Measurements from ENCODE around the gene FBLN1. TPM values are rescaled to one million over a fixed set of nuclear protein-coding genes. Genes with fewer than 3 reads are reported as not detected.
"Not testable (repeated sequence)": the region's sequence is repeated elsewhere in the genome, so short reads cannot be mapped to it uniquely, and the experiment has no call there.

Gene FBLN1
- total and polyA plus RNA-seq, 2 donors (not counting 1 experiment from before 2014, with no cell fraction given): not detected

DNA sequence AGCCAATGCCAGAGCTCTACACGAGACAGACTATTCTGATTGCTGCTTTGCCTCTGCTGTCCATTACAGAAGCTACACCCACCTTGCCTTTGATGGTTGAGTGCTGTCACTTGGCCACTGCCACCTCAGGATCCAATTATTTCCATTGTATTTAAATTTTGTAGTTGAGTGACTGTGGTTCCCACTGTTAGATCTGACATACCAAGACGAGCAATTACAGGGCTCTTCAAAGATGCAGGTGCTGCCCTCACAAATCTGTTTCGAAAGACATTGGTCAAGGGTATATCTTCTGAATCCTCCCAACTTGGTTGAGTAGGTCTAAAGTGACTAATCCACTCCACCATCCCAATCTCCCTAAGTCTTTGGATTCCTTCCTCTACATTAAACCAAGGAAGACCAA, 57.4 kb downstream of the FBLN1 start:
- H3K36me3 ChIP-seq (replicated peaks in 1 of 2; ENCODE audit: control extremely low read depth in 1 of 2, control insufficient read depth in 1 of 2, extremely low read depth in 1 of 2, insufficient read depth in 2 of 2, low read length in 1 of 2); H3K27ac ChIP-seq (ENCODE audit: low read length in 2 of 2); H2AFZ ChIP-seq (ENCODE audit: insufficient read depth, low read depth, low read length, poor library complexity, severe bottlenecking); H3K4me3 Mint-ChIP-seq; H3K4me1 ChIP-seq (ENCODE audit: control insufficient read depth in 2 of 2, insufficient read depth in 2 of 2, low read length in 2 of 2); H3K27me3 ChIP-seq (replicated peaks in 1 of 4; ENCODE audit: control extremely low read depth in 1 of 4, control insufficient read depth in 3 of 4, insufficient read depth in 4 of 4, low read length in 3 of 4); intact Hi-C loops (cut with micrococcal nuclease); H3K4me2 ChIP-seq (replicated peaks; ENCODE audit: low read depth, low read length, poor library complexity, severe bottlenecking); DNase-seq; CTCF ChIA-PET; H3K27ac Mint-ChIP-seq; H3K4me1 Mint-ChIP-seq; POLR2A ChIA-PET; H3K79me2 ChIP-seq (ENCODE audit: control insufficient read depth, insufficient read depth, low read length); H4K20me1 ChIP-seq (ENCODE audit: control insufficient read depth, insufficient read depth, low read length, poor library complexity, severe bottlenecking); ATAC-seq (ENCODE audit: low read depth); H3K9ac ChIP-seq (ENCODE audit: low read length); H3K4me3 ChIP-seq (ENCODE audit: control extremely low read depth in 1 of 5, extremely low read depth in 1 of 5, insufficient read depth in 1 of 5, low read depth in 2 of 5, low read length in 4 of 5): not testable (repeated sequence)
- Mint-ChIP-seq H3K27me3 (peaks cover 27% of the 10 kb centered on the region), H3K9me3 (ENCODE audit: insufficient read depth) (peaks cover 10% of the 10 kb centered on the region)
- WGBS (ENCODE audit: insufficient coverage): 75% methylated on average over 2 of the region's 3 CpGs
- peaks cover 0 to 23% (median 5%) of the 10 kb centered on the region in 3 donors for H3K9me3 ChIP-seq (ENCODE audit: control extremely low read depth in 1 of 3, control insufficient read depth in 2 of 3, insufficient read depth in 1 of 3, low read length in 2 of 3)

DNA sequence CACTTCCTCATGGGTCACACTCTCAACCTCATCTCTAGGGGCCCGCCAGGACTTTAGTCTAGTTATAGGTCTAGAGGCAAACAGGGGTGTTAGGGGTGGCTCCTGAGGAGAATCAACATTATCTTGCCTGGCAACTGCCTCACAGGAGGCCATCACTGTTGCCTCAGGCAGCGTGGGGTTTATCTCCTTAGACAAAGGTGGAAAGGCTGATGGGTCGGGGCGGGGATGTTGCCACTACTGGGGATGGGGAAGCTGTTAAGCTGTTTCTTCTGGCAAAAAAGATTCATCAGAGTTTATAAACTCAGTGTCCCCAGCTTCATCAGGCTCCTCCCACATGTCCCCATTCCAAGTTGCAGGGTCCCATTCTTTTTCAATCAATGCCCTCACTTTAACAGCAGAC, 58.1 kb downstream of the FBLN1 start:
- CTCF ChIA-PET; ATAC-seq (ENCODE audit: low read depth); intact Hi-C loops (cut with micrococcal nuclease): not testable (repeated sequence)

More for the DNA sequence above, 58.1 kb downstream of the FBLN1 start:
- H3K9ac ChIP-seq (ENCODE audit: low read length); POLR2A ChIA-PET; H2AFZ ChIP-seq (ENCODE audit: insufficient read depth, low read depth, low read length, poor library complexity, severe bottlenecking); H3K79me2 ChIP-seq (ENCODE audit: control insufficient read depth, insufficient read depth, low read length); H3K4me3 Mint-ChIP-seq; DNase-seq; H3K4me1 ChIP-seq (ENCODE audit: control insufficient read depth in 2 of 2, insufficient read depth in 2 of 2, low read length in 2 of 2); H3K4me1 Mint-ChIP-seq; H3K27ac Mint-ChIP-seq; H3K4me3 ChIP-seq (ENCODE audit: control extremely low read depth in 1 of 5, extremely low read depth in 1 of 5, insufficient read depth in 1 of 5, low read depth in 2 of 5, low read length in 4 of 5); H3K36me3 ChIP-seq (replicated peaks in 1 of 2; ENCODE audit: control extremely low read depth in 1 of 2, control insufficient read depth in 1 of 2, extremely low read depth in 1 of 2, insufficient read depth in 2 of 2, low read length in 1 of 2); H4K20me1 ChIP-seq (ENCODE audit: control insufficient read depth, insufficient read depth, low read length, poor library complexity, severe bottlenecking); H3K27ac ChIP-seq (ENCODE audit: low read length in 2 of 2); H3K4me2 ChIP-seq (replicated peaks; ENCODE audit: low read depth, low read length, poor library complexity, severe bottlenecking); H3K27me3 ChIP-seq (replicated peaks in 1 of 4; ENCODE audit: control extremely low read depth in 1 of 4, control insufficient read depth in 3 of 4, insufficient read depth in 4 of 4, low read length in 3 of 4): not testable (repeated sequence)
- WGBS (ENCODE audit: insufficient coverage): 91% methylated on average over 1 of the region's 4 CpGs
- peaks cover 0 to 23% (median 5%) of the 10 kb centered on the region in 3 donors for H3K9me3 ChIP-seq (ENCODE audit: control extremely low read depth in 1 of 3, control insufficient read depth in 2 of 3, insufficient read depth in 1 of 3, low read length in 2 of 3)
- H3K27me3 Mint-ChIP-seq: peaks cover 28% of the 10 kb centered on the region
- peaks cover 10% of the 10 kb centered on the region for H3K9me3 Mint-ChIP-seq (ENCODE audit: insufficient read depth)

Data from B cell (primary cell).